ENCODE results near the gene CAPRIN2.

DNA sequence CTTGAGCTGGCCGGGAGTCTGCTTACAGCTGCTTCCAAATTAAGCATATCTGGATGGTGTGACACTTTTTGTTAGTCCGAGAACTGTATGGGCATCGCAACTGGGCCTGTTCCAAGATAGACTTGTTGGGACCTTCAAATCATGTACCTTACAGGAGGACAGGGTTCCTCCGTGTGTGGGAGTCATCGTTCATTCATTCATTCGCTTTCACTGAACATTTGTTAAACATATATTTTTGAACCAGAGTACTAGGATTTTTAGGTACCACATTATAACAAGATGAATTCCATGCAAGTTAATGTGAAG, 58.7 kb downstream of the CAPRIN2 start:
- TF ChIP-seq, protein P1, sequence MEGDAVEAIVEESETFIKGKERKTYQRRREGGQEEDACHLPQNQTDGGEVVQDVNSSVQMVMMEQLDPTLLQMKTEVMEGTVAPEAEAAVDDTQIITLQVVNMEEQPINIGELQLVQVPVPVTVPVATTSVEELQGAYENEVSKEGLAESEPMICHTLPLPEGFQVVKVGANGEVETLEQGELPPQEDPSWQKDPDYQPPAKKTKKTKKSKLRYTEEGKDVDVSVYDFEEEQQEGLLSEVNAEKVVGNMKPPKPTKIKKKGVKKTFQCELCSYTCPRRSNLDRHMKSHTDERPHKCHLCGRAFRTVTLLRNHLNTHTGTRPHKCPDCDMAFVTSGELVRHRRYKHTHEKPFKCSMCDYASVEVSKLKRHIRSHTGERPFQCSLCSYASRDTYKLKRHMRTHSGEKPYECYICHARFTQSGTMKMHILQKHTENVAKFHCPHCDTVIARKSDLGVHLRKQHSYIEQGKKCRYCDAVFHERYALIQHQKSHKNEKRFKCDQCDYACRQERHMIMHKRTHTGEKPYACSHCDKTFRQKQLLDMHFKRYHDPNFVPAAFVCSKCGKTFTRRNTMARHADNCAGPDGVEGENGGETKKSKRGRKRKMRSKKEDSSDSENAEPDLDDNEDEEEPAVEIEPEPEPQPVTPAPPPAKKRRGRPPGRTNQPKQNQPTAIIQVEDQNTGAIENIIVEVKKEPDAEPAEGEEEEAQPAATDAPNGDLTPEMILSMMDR (IDR thresholded peaks at IDR 0.05), result no peak
- no peak for TF ChIP-seq POLR2A (IDR thresholded peaks at IDR 0.05)
